ENCODE results near the gene ABL2. TPM values are rescaled to one million over a fixed set of nuclear protein-coding genes. Genes with fewer than 3 reads are reported as not detected.

The ABL2 gene
- total RNA-seq, 1 experiment from 2014 or later = 18.3 TPM

DNA sequence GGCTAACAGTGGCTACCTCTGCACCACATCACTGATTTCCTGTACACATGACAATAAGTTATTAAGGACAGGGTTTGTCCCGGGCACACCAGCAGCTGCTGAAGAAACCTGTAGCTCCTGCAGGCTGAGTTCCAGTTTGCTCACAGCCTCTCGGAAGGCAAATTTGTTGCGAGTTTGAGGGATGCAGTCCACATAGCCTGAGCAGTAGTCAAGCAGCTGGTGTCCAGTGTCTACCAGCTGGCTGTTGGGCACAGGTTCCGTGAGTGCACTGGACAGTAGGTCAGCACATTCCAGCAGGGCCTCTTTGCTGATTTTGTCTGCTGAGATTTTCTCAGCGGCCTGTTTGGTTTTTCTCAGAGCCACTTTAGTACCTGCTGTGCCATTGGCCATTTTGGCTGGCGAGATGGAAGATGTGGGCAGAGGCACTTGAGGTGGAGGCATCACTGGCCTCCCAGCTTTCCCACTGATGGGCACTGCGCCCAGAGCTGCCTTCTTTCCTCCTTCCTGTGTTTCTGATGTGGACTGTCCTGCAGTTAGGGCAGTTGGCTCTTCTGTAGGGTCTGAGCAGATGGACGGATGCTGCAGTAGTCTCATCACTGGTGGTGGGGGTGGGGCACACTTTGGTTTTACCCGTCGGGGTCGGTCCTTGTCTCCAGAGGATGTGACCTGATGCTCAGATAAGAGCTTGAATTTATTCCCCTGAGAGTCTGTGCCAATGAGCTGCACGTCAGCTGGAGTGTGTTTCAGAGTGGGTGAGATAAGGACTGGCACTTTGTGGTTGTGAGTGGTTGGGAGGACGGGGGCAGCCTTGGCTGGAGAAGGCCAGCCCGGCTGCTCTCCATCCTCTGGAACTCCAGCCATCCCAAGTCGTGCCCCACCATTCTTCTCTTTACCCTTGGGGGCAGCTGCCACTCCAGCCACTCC is 121.5 kb downstream of the ABL2 start (continued):
- TF ChIP-seq, protein P1, sequence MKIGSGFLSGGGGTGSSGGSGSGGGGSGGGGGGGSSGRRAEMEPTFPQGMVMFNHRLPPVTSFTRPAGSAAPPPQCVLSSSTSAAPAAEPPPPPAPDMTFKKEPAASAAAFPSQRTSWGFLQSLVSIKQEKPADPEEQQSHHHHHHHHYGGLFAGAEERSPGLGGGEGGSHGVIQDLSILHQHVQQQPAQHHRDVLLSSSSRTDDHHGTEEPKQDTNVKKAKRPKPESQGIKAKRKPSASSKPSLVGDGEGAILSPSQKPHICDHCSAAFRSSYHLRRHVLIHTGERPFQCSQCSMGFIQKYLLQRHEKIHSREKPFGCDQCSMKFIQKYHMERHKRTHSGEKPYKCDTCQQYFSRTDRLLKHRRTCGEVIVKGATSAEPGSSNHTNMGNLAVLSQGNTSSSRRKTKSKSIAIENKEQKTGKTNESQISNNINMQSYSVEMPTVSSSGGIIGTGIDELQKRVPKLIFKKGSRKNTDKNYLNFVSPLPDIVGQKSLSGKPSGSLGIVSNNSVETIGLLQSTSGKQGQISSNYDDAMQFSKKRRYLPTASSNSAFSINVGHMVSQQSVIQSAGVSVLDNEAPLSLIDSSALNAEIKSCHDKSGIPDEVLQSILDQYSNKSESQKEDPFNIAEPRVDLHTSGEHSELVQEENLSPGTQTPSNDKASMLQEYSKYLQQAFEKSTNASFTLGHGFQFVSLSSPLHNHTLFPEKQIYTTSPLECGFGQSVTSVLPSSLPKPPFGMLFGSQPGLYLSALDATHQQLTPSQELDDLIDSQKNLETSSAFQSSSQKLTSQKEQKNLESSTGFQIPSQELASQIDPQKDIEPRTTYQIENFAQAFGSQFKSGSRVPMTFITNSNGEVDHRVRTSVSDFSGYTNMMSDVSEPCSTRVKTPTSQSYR (CRISPR knock-in tag; IDR thresholded peaks at IDR 0.05) = no peak
- TF ChIP-seq RELA (CRISPR knock-in tag; IDR thresholded peaks at IDR 0.05; ENCODE audit: borderline replicate concordance) = no peak
- TF ChIP-seq FOXP4 (CRISPR knock-in tag; IDR thresholded peaks at IDR 0.05) = no peak

GRCh38 chr1:179105393-179105792 is 124.1 kb downstream of the ABL2 start:
- peak; percentile 34; the same call in 1 of the 2 replicates for TF ChIP-seq CTCF (IDR thresholded peaks at IDR 0.05)
- no peak for TF ChIP-seq MYBL2 (CRISPR knock-in tag; IDR thresholded peaks at IDR 0.05)
- peak; percentile 51; the same call in 1 of the 2 replicates for TF ChIP-seq ZNF423 (CRISPR knock-in tag; IDR thresholded peaks at IDR 0.05)
- TF ChIP-seq GRHL2 (CRISPR knock-in tag; IDR thresholded peaks at IDR 0.05; ENCODE audit: insufficient replicate concordance, severe bottlenecking) = no peak
- no peaks in the 10 kb centered on the region for H3K27me3 Mint-ChIP-seq (ENCODE audit: low read depth)
- no peak overlapping the region for H3K27ac Mint-ChIP-seq
- no peak overlapping the region for H3K4me3 Mint-ChIP-seq
- no peaks in the 10 kb centered on the region for H3K9me3 Mint-ChIP-seq
- ChIA-PET CTCF (interaction anchor here (0.7 to 2.1 kb wide), 19 partner anchors 12 to 562 kb away, joined by 3 to 14 read pairs (median 4); partner anchors contain the start of genes NPHS2 and TOR3A), POLR2A (no interaction called here)
- DNase-seq (ENCODE audit: low spot score) (peak; percentile 63), ATAC-seq (peak; percentile 98)
- H3K36me3 Mint-ChIP-seq = peaks cover 25% of the 10 kb centered on the region
- peaks cover 5% of the 10 kb centered on the region; the same call in 1 of the 2 replicates for H3K4me1 Mint-ChIP-seq

DNA sequence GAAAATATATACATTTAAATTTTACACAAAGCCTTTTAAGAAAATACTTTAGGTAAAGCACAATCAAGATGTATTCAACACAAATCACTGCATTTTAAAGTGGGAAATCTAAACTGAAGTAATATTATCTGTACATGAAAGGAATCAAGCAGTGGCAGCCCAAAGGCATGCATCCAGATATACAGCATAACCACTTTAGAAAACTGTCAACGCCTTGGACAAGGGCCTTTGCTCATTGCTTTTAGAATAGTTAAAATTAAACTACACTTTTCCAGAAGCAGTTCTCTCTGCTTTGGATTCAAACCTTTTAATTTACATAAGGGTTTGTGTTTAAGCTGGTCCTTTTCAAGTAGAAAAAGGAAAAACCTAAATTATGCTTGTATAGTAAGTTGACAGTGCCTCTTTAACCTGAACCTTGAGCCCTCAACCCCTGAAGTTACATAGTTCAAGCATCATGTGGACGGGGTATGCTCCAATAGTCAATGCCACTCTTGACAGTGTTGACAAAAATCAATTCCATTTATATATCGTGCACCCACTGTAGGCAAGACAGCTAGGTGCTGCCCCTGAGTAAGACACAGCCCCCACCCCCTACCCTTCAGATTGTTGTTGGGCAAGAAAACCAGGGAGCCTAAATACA is 124.7 kb downstream of the ABL2 start:
- ATAC-seq (no peak), DNase-seq (ENCODE audit: low spot score) (no peak)
- no peaks in the 10 kb centered on the region for H3K9me3 Mint-ChIP-seq
- no peak overlapping the region for H3K27ac Mint-ChIP-seq
- no peaks in the 10 kb centered on the region for H3K27me3 Mint-ChIP-seq (ENCODE audit: low read depth)
- H3K36me3 Mint-ChIP-seq = peaks cover 24% of the 10 kb centered on the region
- H3K4me1 Mint-ChIP-seq = peaks cover 8% of the 10 kb centered on the region
- no peak overlapping the region for H3K4me3 Mint-ChIP-seq
- ChIA-PET CTCF (interaction anchor here (0.7 to 2.1 kb wide), 15 partner anchors 12 to 471 kb away, joined by 3 to 14 read pairs (median 4); partner anchors contain the start of gene NPHS2), POLR2A (no interaction called here)
- TF ChIP-seq FOXK1 (CRISPR knock-in tag; IDR thresholded peaks at IDR 0.05) (no peak), ZNF423 (CRISPR knock-in tag; IDR thresholded peaks at IDR 0.05) (no peak), FOXJ3 (CRISPR knock-in tag; IDR thresholded peaks at IDR 0.05; ENCODE audit: borderline replicate concordance) (no peak), KAT7 (CRISPR knock-in tag; IDR thresholded peaks at IDR 0.05; ENCODE audit: borderline replicate concordance) (no peak), ZNF532 (CRISPR knock-in tag; IDR thresholded peaks at IDR 0.05; ENCODE audit: borderline replicate concordance) (no peak), ZSCAN18 (CRISPR knock-in tag; IDR thresholded peaks at IDR 0.05) (no peak), NR2C2 (CRISPR knock-in tag; IDR thresholded peaks at IDR 0.05) (no peak)
- TF ChIP-seq, protein P2, sequence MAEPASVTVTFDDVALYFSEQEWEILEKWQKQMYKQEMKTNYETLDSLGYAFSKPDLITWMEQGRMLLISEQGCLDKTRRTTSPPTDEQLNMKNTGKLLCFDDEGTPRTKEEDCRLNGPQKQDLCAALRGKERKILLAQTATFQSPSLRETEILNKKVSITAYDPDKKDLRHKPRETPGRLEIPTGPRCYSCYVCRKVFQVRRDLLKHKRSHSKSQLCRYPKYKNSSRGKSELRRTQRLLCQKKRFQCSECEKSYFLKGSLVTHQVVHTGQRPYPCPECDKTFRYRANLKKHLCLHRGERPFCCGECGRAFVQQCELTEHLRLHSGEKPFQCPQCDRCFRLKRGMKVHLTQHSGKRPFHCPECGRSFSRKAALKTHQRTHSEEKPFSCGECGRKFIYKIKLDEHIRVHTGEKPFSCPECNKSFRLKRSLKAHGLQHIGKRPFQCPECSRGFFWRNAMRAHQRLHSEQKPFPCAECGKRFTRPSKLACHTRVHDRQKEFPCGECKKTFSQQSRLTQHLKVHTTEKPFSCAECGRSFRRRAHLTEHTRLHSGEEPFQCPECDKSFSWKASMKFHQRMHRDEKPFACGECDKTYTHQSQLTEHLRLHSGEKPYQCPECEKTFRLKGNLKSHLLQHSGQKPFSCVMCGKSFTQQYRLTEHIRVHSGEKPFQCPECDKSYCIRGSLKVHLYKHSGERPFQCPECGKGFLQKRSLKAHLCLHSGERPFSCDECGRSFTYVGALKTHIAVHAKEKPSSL (CRISPR knock-in tag; conservative IDR thresholded peaks at IDR 0.05) = no peak

All from WTC11 (cell line).